Measurements from ENCODE around the gene TMEM132D. TPM values are rescaled to one million over a fixed set of nuclear protein-coding genes. Genes with fewer than 3 reads are reported as not detected.

Gene TMEM132D
- total RNA-seq, 1 donor from 2014 or later, result 0.19 TPM

- H3K9me3 Mint-ChIP-seq, result no peaks in the 10 kb centered on the region
- H3K27ac Mint-ChIP-seq (ENCODE audit: unreplicated experiment), result no peak overlapping the region
Observed at GRCh38 chr12:129294868-129295267, 609.0 kb downstream of the TMEM132D start.

DNA sequence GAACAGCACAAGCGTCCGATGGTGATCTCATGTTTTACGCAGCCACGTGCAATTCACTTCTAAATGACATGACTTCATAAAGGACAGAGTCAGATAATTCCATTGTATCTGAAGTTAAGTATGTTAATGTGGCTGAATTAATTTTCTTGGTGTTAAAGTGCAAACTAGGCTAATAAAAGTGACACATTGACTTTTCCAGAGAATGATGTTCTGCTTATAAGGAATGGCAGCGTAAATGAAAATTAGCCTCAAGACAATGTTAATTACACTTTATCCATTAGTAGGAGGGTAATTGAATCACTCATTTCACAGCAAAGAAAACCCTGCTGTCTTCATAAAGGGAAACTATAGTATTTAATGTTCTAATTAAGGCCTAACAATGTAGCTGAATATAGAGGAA, 624.1 kb downstream of the TMEM132D start:
- Mint-ChIP-seq H3K27me3 (ENCODE audit: low read depth) (peaks cover 12% of the 10 kb centered on the region), H3K4me1 (peaks cover 9% of the 10 kb centered on the region)

More at GRCh38 chr12:129294868-129295267, 609.0 kb downstream of the TMEM132D start:
- H3K4me3 Mint-ChIP-seq, result no peak overlapping the region
- no peaks in the 10 kb centered on the region for H3K4me1 Mint-ChIP-seq
- TF ChIP-seq CTCF (conservative IDR thresholded peaks at IDR 0.05), result no peak
- peaks cover 26% of the 10 kb centered on the region for H3K27me3 Mint-ChIP-seq (ENCODE audit: low read depth)
- H3K36me3 Mint-ChIP-seq (ENCODE audit: low read depth), result no peaks in the 10 kb centered on the region
- DNase-seq (ENCODE audit: low read depth, low spot score), result no peak

GRCh38 chr12:129276361-129277060, 627.3 kb downstream of the TMEM132D start:
- Mint-ChIP-seq H3K4me3 (no peak overlapping the region), H3K4me1 (peaks cover 9% of the 10 kb centered on the region), H3K36me3 (ENCODE audit: low read depth) (no peaks in the 10 kb centered on the region), H3K27ac (ENCODE audit: unreplicated experiment) (no peak overlapping the region), H3K9me3 (no peaks in the 10 kb centered on the region), H3K27me3 (ENCODE audit: low read depth) (peaks cover 2% of the 10 kb centered on the region)
- no peak for DNase-seq (ENCODE audit: low read depth, low spot score)
- no peak for TF ChIP-seq CTCF (conservative IDR thresholded peaks at IDR 0.05)

More for the DNA sequence above, 624.1 kb downstream of the TMEM132D start:
- H3K36me3 Mint-ChIP-seq (ENCODE audit: low read depth), result no peaks in the 10 kb centered on the region
- no peak overlapping the region for H3K4me3 Mint-ChIP-seq
- H3K9me3 Mint-ChIP-seq, result peaks cover 3% of the 10 kb centered on the region
- H3K27ac Mint-ChIP-seq (ENCODE audit: unreplicated experiment), result no peak overlapping the region
- no peak for TF ChIP-seq CTCF (conservative IDR thresholded peaks at IDR 0.05)
- no peak for DNase-seq (ENCODE audit: low read depth, low spot score)

DNA sequence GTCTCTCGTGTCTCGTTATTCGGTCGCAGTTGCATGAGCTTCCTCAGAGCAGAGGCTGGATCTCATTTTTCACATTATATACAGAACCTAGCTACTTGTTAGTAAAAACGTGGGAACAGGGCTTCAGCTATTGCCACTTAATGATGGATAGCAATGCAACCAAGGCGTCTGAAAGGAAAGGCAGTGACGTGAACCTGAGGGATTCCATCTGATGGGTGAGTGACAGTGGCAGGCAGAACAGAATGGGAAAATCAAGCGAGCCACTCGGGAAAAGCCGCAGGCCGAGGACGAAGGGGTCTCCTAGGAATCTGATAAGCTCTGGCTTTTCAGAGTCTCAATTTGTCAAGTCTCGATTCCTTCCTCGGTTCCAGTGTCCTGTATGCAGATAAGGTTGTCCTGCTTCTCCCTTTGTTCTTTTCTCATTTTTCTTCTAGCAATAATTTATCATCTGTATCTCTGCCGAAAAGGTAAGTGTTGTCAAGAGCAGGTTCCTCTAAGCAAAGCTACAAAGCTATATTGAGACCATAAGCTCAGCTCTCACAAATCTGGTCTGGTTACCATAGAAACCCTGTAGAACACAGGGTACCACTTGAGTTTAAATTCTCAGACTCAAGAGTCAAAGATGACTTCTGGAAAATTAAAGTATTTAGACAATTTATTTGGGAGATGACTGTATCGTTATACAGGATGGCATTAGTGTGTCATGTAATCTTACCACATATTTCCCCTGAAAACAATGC, 633.9 kb downstream of the TMEM132D start:
- H3K4me3 Mint-ChIP-seq, result no peak overlapping the region
- TF ChIP-seq CTCF (conservative IDR thresholded peaks at IDR 0.05), result no peak
- H3K27ac Mint-ChIP-seq (ENCODE audit: unreplicated experiment), result no peak overlapping the region
- H3K4me1 Mint-ChIP-seq, result no peaks in the 10 kb centered on the region
- no peak for DNase-seq (ENCODE audit: low read depth, low spot score)
- peaks cover 3% of the 10 kb centered on the region for H3K36me3 Mint-ChIP-seq (ENCODE audit: low read depth)
- H3K9me3 Mint-ChIP-seq, result peaks cover 5% of the 10 kb centered on the region
- H3K27me3 Mint-ChIP-seq (ENCODE audit: low read depth), result peaks cover 19% of the 10 kb centered on the region

GRCh38 chr12:129258781-129259318, 645.0 kb downstream of the TMEM132D start:
- DNase-seq (ENCODE audit: low read depth, low spot score), result no peak
- Mint-ChIP-seq H3K27me3 (ENCODE audit: low read depth) (peaks cover 22% of the 10 kb centered on the region), H3K4me3 (no peak overlapping the region), H3K4me1 (no peaks in the 10 kb centered on the region), H3K27ac (ENCODE audit: unreplicated experiment) (no peak overlapping the region), H3K9me3 (no peaks in the 10 kb centered on the region), H3K36me3 (ENCODE audit: low read depth) (no peaks in the 10 kb centered on the region)
- TF ChIP-seq CTCF (conservative IDR thresholded peaks at IDR 0.05), result no peak

All from neural crest cell (in vitro differentiated cells).